22Rv1 (cell line): ENCODE measurements around the gene RFC2.

Experiments
- CTCF ChIP-seq: fragments of 450-650 bp; IDR thresholded peaks from 2 replicates; pipeline ENCODE4 v1.5.1; 2017; ENCODE audit warnings: mild to moderate bottlenecking
- ZFX ChIP-seq: fragments of 450-650 bp; IDR thresholded peaks from 2 replicates; pipeline ENCODE4 v1.6.1; 2017; ENCODE audit warnings: antibody characterized with exemption, borderline replicate concordance

GRCh38 chr7:74236284-74236683 is 17.9 kb downstream of the RFC2 start:
- no peak for TF ChIP-seq CTCF
- no peak for TF ChIP-seq ZFX
